ENCODE measurements around the gene WNT9B.

The WNT9B gene

DNA sequence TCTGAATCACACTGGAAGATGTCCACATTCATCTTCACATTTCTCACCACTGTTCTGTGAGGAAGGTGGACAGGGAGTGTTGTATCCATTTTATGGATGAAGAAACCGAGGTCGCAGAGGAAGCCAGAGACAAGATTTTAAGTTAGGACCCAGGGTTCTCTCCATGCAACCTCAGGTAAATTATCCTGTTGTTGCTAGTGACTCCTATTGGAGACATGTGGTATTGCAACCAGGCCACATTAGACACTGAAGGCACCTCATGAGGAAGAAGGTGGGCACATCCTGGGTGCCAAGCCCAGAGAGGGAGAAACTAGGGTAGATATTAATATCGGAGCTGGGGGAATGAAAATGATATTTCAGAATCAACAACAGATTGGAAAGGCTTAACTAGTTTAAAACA lies 8.5 kb upstream of the WNT9B start:
- DNase-seq: no peak
- peaks cover 26% of the 10 kb centered on the region for H3K27me3 ChIP-seq (ENCODE audit: insufficient read depth, low read depth, severe bottlenecking)

DNA sequence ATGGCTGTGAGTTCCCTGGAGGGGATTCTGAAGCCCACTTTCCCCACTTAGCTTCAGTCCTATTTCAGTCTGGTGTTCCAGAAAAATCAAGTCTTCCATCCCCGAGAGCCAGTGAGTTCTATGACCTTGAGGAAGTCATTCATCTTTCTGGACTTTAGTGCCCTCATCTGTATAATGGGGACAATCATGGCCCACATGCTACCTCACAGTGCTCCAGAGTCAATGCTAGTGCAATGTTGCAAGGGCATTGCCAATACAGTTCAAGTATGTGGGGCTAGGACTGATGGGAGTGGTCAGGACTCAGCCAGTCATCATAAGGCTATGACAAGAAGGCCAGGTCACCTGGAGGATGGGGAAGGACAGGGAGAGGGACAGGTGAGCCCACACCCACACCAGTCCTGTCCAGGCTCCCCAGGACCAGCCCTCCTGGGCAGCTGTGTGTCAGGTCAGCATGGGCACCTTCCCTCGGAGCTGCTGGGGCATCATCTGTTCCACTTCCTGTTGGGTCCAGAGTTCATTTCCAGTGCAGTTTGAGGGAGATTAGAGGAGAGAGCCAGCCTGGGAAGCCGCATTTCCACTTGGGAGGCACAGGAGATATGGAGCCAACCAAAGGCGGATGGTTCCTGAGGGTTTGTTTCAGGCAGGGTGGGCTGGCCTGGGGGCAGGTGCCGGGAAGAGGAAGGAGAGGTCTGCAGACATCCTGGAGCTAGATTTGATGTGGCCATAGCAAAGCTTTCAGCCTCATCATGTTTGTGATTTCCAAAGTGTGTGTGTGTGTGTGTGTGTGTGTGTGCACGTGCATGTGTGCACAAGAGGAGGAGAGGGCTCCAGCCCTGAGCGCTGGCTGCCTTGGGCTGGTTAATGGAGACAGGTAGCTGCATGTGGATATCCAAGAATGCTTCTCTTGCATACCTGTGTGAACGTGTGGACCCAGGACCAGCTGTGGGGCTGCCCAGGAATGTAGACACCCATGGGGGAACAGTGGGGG lies 3.9 kb upstream of the WNT9B start:
- Histone ChIP-seq H3K27ac (no peak overlapping the region), H3K9me3 (ENCODE audit: severe bottlenecking) (peaks cover 7% of the 10 kb centered on the region), H3K27me3 (ENCODE audit: insufficient read depth, low read depth, severe bottlenecking) (peaks cover 44% of the 10 kb centered on the region), H3K36me3 (no peaks in the 10 kb centered on the region), H3K4me3 (ENCODE audit: low read depth, low read length) (no peak overlapping the region)
- TF ChIP-seq CTCF (IDR thresholded peaks at IDR 0.05; ENCODE audit: low read depth, low read length): no peak
- no peak for DNase-seq

More for the DNA sequence above, 8.5 kb upstream of the WNT9B start:
- H3K9me3 ChIP-seq (ENCODE audit: severe bottlenecking): peaks cover 14% of the 10 kb centered on the region
- peak; percentile 75 for TF ChIP-seq CTCF (IDR thresholded peaks at IDR 0.05; ENCODE audit: low read depth, low read length)
- no peak overlapping the region for H3K27ac ChIP-seq
- H3K4me3 ChIP-seq (ENCODE audit: low read depth, low read length): no peak overlapping the region
- no peaks in the 10 kb centered on the region for H3K36me3 ChIP-seq

- Histone ChIP-seq H3K4me3 (ENCODE audit: low read depth, low read length) (no peak overlapping the region), H3K27me3 (ENCODE audit: insufficient read depth, low read depth, severe bottlenecking) (peaks cover 51% of the 10 kb centered on the region), H3K9me3 (ENCODE audit: severe bottlenecking) (no peaks in the 10 kb centered on the region), H3K36me3 (no peaks in the 10 kb centered on the region), H3K27ac (no peak overlapping the region)
- DNase-seq: no peak
- no peak for TF ChIP-seq CTCF (IDR thresholded peaks at IDR 0.05; ENCODE audit: low read depth, low read length)
These were observed 2.8 kb upstream of the WNT9B start for GRCh38 chr17:46848534-46848933.

- H3K4me3 ChIP-seq (ENCODE audit: low read depth, low read length): no peak overlapping the region
- no peaks in the 10 kb centered on the region for H3K36me3 ChIP-seq
- no peaks in the 10 kb centered on the region for H3K9me3 ChIP-seq (ENCODE audit: severe bottlenecking)
- peaks cover 54% of the 10 kb centered on the region for H3K27me3 ChIP-seq (ENCODE audit: insufficient read depth, low read depth, severe bottlenecking)
- no peak overlapping the region for H3K27ac ChIP-seq
- no peak for TF ChIP-seq CTCF (IDR thresholded peaks at IDR 0.05; ENCODE audit: low read depth, low read length)
- DNase-seq: no peak
These were observed 725 bp upstream of the WNT9B start for GRCh38 chr17:46850688-46851028.

DNA sequence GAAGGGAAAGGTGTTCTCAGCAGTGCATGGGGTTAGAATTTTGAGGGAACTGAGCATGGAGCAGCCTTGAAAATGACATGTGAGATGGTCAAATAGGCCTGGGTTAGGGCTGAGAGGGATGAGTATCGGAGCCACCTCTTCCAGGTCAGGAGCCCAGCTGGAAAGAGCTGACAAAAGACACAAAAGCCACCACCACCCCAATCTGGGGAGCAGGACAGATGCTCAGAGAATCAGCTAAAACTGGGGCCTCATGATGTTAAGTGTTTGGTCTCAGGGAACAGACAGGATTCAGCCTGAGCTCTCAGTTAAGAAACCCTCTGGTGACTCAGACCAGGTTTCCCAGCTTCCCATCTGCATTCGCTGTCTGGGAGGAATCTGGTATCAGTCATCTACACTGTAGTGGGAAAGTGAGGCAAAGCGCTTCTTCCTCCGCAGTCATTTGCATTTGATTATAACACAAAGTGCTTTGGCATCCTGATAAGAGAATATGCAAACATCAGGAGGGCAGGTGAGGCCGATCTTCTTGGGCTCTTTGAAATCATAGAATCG lies 2.6 kb downstream of the WNT9B start:
- no peaks in the 10 kb centered on the region for H3K36me3 ChIP-seq
- H3K27ac ChIP-seq: no peak overlapping the region
- no peak overlapping the region for H3K4me3 ChIP-seq (ENCODE audit: low read depth, low read length)
- peaks cover 38% of the 10 kb centered on the region for H3K27me3 ChIP-seq (ENCODE audit: insufficient read depth, low read depth, severe bottlenecking)
- no peak for TF ChIP-seq CTCF (IDR thresholded peaks at IDR 0.05; ENCODE audit: low read depth, low read length)
- no peaks in the 10 kb centered on the region for H3K9me3 ChIP-seq (ENCODE audit: severe bottlenecking)
- no peak for DNase-seq

All from WERI-Rb-1 (cell line).